HEK293T (cell line): ENCODE data around the gene C1R.

Experiments
- CTCF ChIA-PET: fragments of 350-600 bp; formaldehyde crosslinking; extraction: SDS; loops from one replicate; lab custom pipeline; 2021; ENCODE audit warnings: antibody characterized with exemption, inconsistent platforms; lab: Yijun Ruan, JAX
- POLR2A ChIA-PET: fragments of 350-600 bp; formaldehyde crosslinking; extraction: SDS; loops from one replicate; lab custom pipeline; 2020; ENCODE audit warnings: antibody characterized with exemption, inconsistent platforms; lab: Yijun Ruan, JAX
- DNase-seq: peaks from one replicate; pipeline ENCODE4 v3.0.0; 2012; ENCODE audit warnings: mixed read lengths; ENCODE audit errors: extremely low spot score
- ARNT ChIP-seq: fragments of 450-650 bp; IDR thresholded peaks from 2 replicates; pipeline ENCODE4 v1.6.1; 2017; ENCODE audit warnings: mild to moderate bottlenecking
- BHLHE40 ChIP-seq: fragments of 450-650 bp; IDR thresholded peaks from 2 replicates; pipeline ENCODE4 v1.6.1; 2016; ENCODE audit warnings: mild to moderate bottlenecking, moderate library complexity, borderline replicate concordance
- CTBP1 ChIP-seq: fragments of 450-650 bp; IDR thresholded peaks from 2 replicates; pipeline ENCODE4 v1.6.1; 2016; ENCODE audit warnings: borderline replicate concordance
- ELF4 ChIP-seq: fragments of 450-650 bp; IDR thresholded peaks from 2 replicates; pipeline ENCODE4 v1.6.1; 2017; ENCODE audit warnings: antibody characterized with exemption
- FOXA1 ChIP-seq: fragments of 450-650 bp; IDR thresholded peaks from 2 replicates; pipeline ENCODE4 v1.6.1; 2016; ENCODE audit warnings: mild to moderate bottlenecking
- FOXK2 ChIP-seq: fragments of 450-650 bp; IDR thresholded peaks from 2 replicates; pipeline ENCODE4 v1.6.1; 2016; ENCODE audit warnings: mild to moderate bottlenecking
- FOXM1 ChIP-seq: fragments of 450-650 bp; IDR thresholded peaks from 2 replicates; pipeline ENCODE4 v1.6.1; 2017; ENCODE audit warnings: mild to moderate bottlenecking, borderline replicate concordance
- HDGF ChIP-seq: fragments of 450-650 bp; IDR thresholded peaks from 2 replicates; pipeline ENCODE4 v1.6.1; 2017; ENCODE audit warnings: antibody characterized with exemption, borderline replicate concordance
- L3MBTL2 ChIP-seq: fragments of 450-650 bp; conservative IDR thresholded peaks from 2 replicates; pipeline ENCODE4 v1.6.1; 2016; ENCODE audit warnings: mild to moderate bottlenecking
- LEF1 ChIP-seq: fragments of 450-650 bp; IDR thresholded peaks from 2 replicates; pipeline ENCODE4 v1.6.1; 2017; ENCODE audit warnings: mild to moderate bottlenecking, borderline replicate concordance
- NFRKB ChIP-seq: fragments of 450-650 bp; IDR thresholded peaks from 2 replicates; pipeline ENCODE4 v1.6.1; 2016; ENCODE audit warnings: mild to moderate bottlenecking, moderate library complexity
- SP1 ChIP-seq: fragments of 450-650 bp; IDR thresholded peaks from 2 replicates; pipeline ENCODE4 v1.6.1; 2017
- SUZ12 ChIP-seq: fragments of 450-650 bp; IDR thresholded peaks from 2 replicates; pipeline ENCODE4 v1.6.1; 2016; ENCODE audit warnings: mild to moderate bottlenecking
- TARDBP ChIP-seq: fragments of 450-650 bp; IDR thresholded peaks from 2 replicates; pipeline ENCODE4 v1.6.1; 2016
- ZNF384 ChIP-seq: fragments of 450-650 bp; IDR thresholded peaks from 2 replicates; pipeline ENCODE4 v1.6.1; 2016
- TF ChIP-seq, protein P1 (sequence below): fragments of 450-650 bp; IDR thresholded peaks from 2 replicates; pipeline ENCODE4 v1.6.1; 2016

Gene C1R

DNA sequence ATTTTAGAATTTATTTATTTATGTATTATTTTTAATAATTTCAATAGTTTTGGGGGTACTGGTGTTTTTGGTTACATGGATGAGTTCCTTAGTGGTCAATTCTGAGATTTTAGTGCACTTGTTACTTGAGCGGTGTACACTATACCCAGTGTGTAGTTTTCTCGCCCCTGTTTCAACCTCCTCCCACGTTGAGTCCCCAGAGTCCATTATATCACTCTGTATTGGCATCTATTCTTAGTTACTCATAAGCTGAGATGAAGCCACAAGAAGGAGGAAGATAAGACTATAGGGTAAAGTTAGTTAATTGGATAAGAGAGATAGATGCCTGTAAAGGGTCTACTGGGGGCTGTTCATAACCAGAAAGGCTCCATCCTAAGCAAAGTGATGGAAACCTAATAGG, 27.7 kb downstream of the C1R start:
- CTCF ChIA-PET = no interaction called here

DNA sequence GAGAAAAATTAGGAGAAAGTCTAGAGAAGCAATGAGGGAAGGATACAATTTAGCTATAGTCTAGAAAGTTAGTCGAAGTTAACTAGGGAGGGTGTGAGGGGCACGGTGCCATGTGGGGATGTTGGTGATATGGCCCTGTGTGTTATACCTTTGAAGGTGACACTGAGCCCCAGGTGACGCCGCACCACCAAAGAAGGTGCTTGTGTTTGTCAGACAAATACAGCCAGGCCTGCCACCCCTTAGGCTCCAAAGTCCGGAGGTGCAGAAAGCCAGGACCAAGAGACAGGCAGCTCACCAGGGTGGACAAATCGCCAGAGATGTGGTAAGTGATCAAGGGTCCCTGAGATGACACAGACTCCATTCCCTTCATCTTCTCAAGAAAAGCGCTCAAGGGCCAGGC, 30.6 kb downstream of the C1R start:
- TF ChIP-seq SP1 (no peak), ARNT (no peak), FOXK2 (no peak), TARDBP (no peak), L3MBTL2 (no peak)
- TF ChIP-seq, protein P1, sequence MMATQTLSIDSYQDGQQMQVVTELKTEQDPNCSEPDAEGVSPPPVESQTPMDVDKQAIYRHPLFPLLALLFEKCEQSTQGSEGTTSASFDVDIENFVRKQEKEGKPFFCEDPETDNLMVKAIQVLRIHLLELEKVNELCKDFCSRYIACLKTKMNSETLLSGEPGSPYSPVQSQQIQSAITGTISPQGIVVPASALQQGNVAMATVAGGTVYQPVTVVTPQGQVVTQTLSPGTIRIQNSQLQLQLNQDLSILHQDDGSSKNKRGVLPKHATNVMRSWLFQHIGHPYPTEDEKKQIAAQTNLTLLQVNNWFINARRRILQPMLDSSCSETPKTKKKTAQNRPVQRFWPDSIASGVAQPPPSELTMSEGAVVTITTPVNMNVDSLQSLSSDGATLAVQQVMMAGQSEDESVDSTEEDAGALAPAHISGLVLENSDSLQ = no peak
- ChIA-PET POLR2A (interaction anchor here (1.2 kb wide), 1 partner anchor 118 kb away, joined by 4 read pairs; the partner anchor contains the start of genes C12orf57 and RNU7-1), CTCF (interaction anchor here (1.2 kb wide), 1 partner anchor 51 kb away, joined by 5 read pairs; no protein-coding TSS in a partner anchor)
- DNase-seq = no peak

More for the DNA sequence above, 27.7 kb downstream of the C1R start:
- POLR2A ChIA-PET = no interaction called here
- TF ChIP-seq LEF1 (no peak), FOXK2 (no peak), FOXM1 (no peak), TARDBP (no peak), HDGF (no peak), BHLHE40 (no peak), NFRKB (no peak), ELF4 (no peak), ZNF384 (no peak), L3MBTL2 (no peak)
- TF ChIP-seq, protein P1 = no peak
- no peak for DNase-seq

DNA sequence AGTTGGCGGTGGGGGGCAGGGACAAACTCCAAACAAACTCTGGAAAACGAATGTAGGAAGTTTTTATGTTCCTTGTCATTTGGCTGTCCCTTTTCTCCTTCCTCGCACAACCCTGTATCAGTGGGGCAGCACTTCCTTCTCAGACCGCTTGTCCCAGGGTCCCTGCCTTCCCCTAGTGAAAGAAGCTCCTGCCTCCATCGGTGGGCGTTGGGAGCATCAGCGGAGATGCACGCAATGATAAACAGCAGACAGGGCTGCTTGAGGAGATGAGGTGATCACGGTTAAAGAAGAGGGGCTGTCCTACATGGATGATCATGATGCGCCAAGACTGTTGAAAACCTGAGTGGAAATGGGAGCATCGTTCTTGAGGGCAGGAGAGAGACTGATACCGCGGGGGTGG, 31.1 kb downstream of the C1R start:
- DNase-seq = no peak
- POLR2A ChIA-PET = interaction anchor here (1.2 kb wide), 1 partner anchor 118 kb away, joined by 4 read pairs; the partner anchor contains the start of genes C12orf57 and RNU7-1

DNA sequence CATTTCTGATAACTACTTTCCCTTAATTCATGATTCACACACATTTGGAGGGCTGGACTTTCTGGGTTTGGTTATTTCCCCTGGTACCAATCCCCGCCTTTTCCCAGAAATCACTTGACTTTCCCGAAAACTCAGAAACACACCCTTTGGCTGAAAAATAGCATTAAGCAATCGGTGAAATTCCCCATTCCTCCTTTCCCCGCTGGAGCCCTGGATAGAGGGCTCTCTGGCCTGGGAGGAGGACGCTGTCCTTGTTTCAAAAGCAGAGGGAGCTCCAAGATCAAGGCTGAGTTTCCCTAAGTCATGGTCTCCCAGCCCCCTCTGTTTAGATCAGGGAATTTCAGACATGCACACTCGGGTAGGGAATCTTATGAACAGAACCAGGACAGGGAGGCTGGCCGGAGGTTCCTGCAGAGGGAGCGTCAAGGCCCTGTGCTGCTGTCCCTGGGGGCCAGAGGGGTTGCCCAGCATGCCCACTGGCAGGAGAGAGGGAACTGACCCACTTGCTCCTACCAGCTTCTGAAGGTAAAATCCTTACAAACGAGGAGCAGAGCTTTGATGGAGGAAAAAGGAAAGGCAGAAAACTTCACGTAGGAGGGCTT, 31.8 kb downstream of the C1R start, which contains the start of gene C1S:
Gene C1S, plus strand, starts transcription at position 366 of the 602 bp plus-strand sequence. CDS start 1,195 bp downstream, outside the sequence.
- ChIA-PET CTCF (interaction anchor here (0.6 to 1.2 kb wide), 2 partner anchors 52 to 193 kb away, joined by 3 to 5 read pairs; partner anchors contain the start of gene TPI1), POLR2A (no interaction called here)
- TF ChIP-seq L3MBTL2 (no peak), FOXM1 (no peak), ZNF384 (no peak)
- DNase-seq = peak; percentile 33

More for the DNA sequence above, 31.1 kb downstream of the C1R start:
- no peak for TF ChIP-seq BHLHE40
- TF ChIP-seq FOXM1 = no peak
- TF ChIP-seq NFRKB = no peak
- no peak for TF ChIP-seq ELF4
- TF ChIP-seq, protein P1 = no peak
- no peak for TF ChIP-seq FOXA1
- no peak for TF ChIP-seq L3MBTL2
- no peak for TF ChIP-seq ZNF384
- TF ChIP-seq CTBP1 = no peak
- CTCF ChIA-PET = interaction anchor here (1.2 kb wide), 1 partner anchor 51 kb away, joined by 5 read pairs; no protein-coding TSS in a partner anchor

GRCh38 chr12:7059780-7060179, 32.5 kb downstream of the C1R start:
- TF ChIP-seq BHLHE40 = no peak
- no peak for TF ChIP-seq ZNF384
- no peak for TF ChIP-seq FOXA1
- TF ChIP-seq NFRKB = no peak
- no peak for TF ChIP-seq SP1
- no peak for TF ChIP-seq SUZ12
- TF ChIP-seq L3MBTL2 = no peak
- no peak for TF ChIP-seq ARNT
- no peak for TF ChIP-seq LEF1
- TF ChIP-seq CTBP1 = no peak
- TF ChIP-seq, protein P1 = no peak
- no peak for TF ChIP-seq FOXK2
- TF ChIP-seq TARDBP = no peak
- no peak for TF ChIP-seq HDGF
- TF ChIP-seq FOXM1 = no peak
- POLR2A ChIA-PET = no interaction called here
- CTCF ChIA-PET = interaction anchor here (0.6 kb wide), 1 partner anchor 193 kb away, joined by 3 read pairs; the partner anchor contains the start of gene TPI1
- DNase-seq = no peak

GRCh38 chr12:7058850-7059395, 33.3 kb downstream of the C1R start:
- no peak for DNase-seq
- ChIA-PET POLR2A (no interaction called here), CTCF (interaction anchor here (1.9 kb wide), 1 partner anchor 16 kb away, joined by 8 read pairs; no protein-coding TSS in a partner anchor)
- TF ChIP-seq LEF1 (no peak), NFRKB (no peak), TARDBP (no peak), ZNF384 (no peak), SP1 (no peak), L3MBTL2 (no peak), BHLHE40 (no peak), ELF4 (no peak), FOXA1 (no peak), FOXK2 (no peak), FOXM1 (no peak), ARNT (no peak), SUZ12 (no peak)
- TF ChIP-seq, protein P1 = no peak
